ENCODE results near the gene DAPK2.
"Not testable (repeated sequence)": the region's sequence is repeated elsewhere in the genome, so short reads cannot be mapped to it uniquely, and the experiment has no call there.

DAPK2 gene

GRCh38 chr15:63909819-63910437 is 136.4 kb downstream of the DAPK2 start:
- no peak for DNase-seq

- DNase-seq, result no peak
These were observed 137.3 kb downstream of the DAPK2 start for GRCh38 chr15:63908991-63909390.

GRCh38 chr15:63908281-63908680 is 138.0 kb downstream of the DAPK2 start:
- DNase-seq, result no peak

GRCh38 chr15:63907521-63907920 is 138.8 kb downstream of the DAPK2 start:
- DNase-seq, result no peak

GRCh38 chr15:63906266-63906584 is 140.1 kb downstream of the DAPK2 start:
- no peak for DNase-seq

GRCh38 chr15:63905558-63906265 is 140.6 kb downstream of the DAPK2 start:
- no peak for DNase-seq

GRCh38 chr15:63905131-63905530 is 141.2 kb downstream of the DAPK2 start:
- DNase-seq, result no peak

GRCh38 chr15:63904042-63904441 is 142.2 kb downstream of the DAPK2 start:
- DNase-seq, result no peak

- DNase-seq, result no peak
These were observed 143.6 kb downstream of the DAPK2 start for GRCh38 chr15:63902671-63903035.

- no peak for DNase-seq
These were observed 144.2 kb downstream of the DAPK2 start for GRCh38 chr15:63901912-63902670.

GRCh38 chr15:63900306-63900705 is 146.0 kb downstream of the DAPK2 start:
- no peak for DNase-seq

GRCh38 chr15:63899606-63900005 is 146.7 kb downstream of the DAPK2 start:
- DNase-seq, result not testable (repeated sequence)

- DNase-seq, result no peak
These were observed 147.1 kb downstream of the DAPK2 start for GRCh38 chr15:63899193-63899592.

GRCh38 chr15:63896336-63897115 is 149.8 kb downstream of the DAPK2 start:
- no peak for DNase-seq

GRCh38 chr15:63895787-63896218 is 150.5 kb downstream of the DAPK2 start:
- DNase-seq, result no peak

- no peak for DNase-seq
These were observed 151.1 kb downstream of the DAPK2 start for GRCh38 chr15:63895194-63895593.

GRCh38 chr15:63894662-63894949 is 151.7 kb downstream of the DAPK2 start:
- DNase-seq, result no peak

GRCh38 chr15:63893866-63894661 is 152.2 kb downstream of the DAPK2 start:
- no peak for DNase-seq

- DNase-seq, result no peak
These were observed 153.4 kb downstream of the DAPK2 start for GRCh38 chr15:63892794-63893441.

- no peak for DNase-seq
These were observed 154.5 kb downstream of the DAPK2 start for GRCh38 chr15:63891768-63892133.

GRCh38 chr15:63891079-63891767 is 155.1 kb downstream of the DAPK2 start:
- peak; percentile 39 for DNase-seq

- no peak for DNase-seq
These were observed 155.7 kb downstream of the DAPK2 start for GRCh38 chr15:63890617-63891016.
